ENCODE results near the gene PITX1. TPM values are rescaled to one million over a fixed set of nuclear protein-coding genes. Genes with fewer than 3 reads are reported as not detected.

Gene PITX1
- total and polyA plus RNA-seq, 7 experiments from 2014 or later, result 0.17 TPM; not detected in 6

DNA sequence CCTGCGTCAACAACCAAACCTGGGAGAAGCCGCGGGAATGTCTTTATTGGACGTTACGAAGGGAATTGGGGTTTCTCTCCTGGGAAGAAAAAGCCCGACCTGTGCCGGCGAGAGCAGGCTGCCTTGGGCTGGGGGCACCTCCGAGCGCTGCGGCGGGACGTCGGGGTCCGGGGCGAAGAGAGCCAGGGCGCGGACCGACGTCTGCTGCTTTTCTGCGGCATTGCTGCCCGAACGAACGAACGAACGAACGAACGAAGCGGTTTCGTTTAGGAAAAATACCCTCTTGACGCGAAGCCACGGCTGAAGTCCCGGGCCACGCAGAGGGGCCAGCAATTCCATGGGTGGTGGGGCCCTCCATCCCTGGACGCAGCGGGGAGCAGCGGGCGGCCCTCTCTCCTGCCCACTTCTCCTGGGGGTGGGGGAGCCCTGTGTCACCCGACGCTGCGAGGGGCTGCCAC lies 4.8 kb upstream of the PITX1 start:
- H3K9me3 ChIP-seq (ENCODE audit: control insufficient read depth in 2 of 3, low read length in 3 of 3), result no peaks in the 10 kb centered on the region
- H3K4me1 Mint-ChIP-seq, result peaks cover 7 to 28% (median 16%) of the 10 kb centered on the region in 7 donors
- H3K36me3 Mint-ChIP-seq, result peaks cover 0 to 3% (median 0%) of the 10 kb centered on the region in 5 donors
- peaks cover 0 to 4% (median 0%) of the 10 kb centered on the region in 11 donors for H3K9me3 Mint-ChIP-seq
- intact Hi-C loops (cut with micrococcal nuclease), result loop anchor here (5.0 to 10.0 kb wide), 3 partner anchors 74 to 453 kb away; partner anchors contain the start of gene CATSPER3 (in 1 of the 2)
- H3K27ac Mint-ChIP-seq, result no peak overlapping the region
- peaks cover 66 to 86% (median 71%) of the 10 kb centered on the region in 5 donors for H3K27me3 Mint-ChIP-seq
- no peak for DNase-seq
- no peaks in the 10 kb centered on the region for H3K36me3 ChIP-seq (ENCODE audit: control insufficient read depth in 2 of 3, insufficient read depth in 3 of 3, low read length in 3 of 3)
- no peak overlapping the region for H3K27ac ChIP-seq (ENCODE audit: low read depth, low read length)
- no peaks in the 10 kb centered on the region for H3K4me1 ChIP-seq (ENCODE audit: control insufficient read depth in 2 of 2, insufficient read depth in 2 of 2, low read length in 2 of 2)
- no peak overlapping the region for H3K4me3 ChIP-seq (ENCODE audit: low read length)
- ATAC-seq, result no peak
- peak overlapping the region in 7 of 10 donors; percentile 23 to 69 (median 37) for H3K4me3 Mint-ChIP-seq
- ChIA-PET CTCF (no interaction called here), POLR2A (no interaction called here)
- peaks cover 7 to 24% of the 10 kb centered on the region in 2 donors for H3K27me3 ChIP-seq (ENCODE audit: control insufficient read depth in 2 of 2, insufficient read depth in 2 of 2, low read length in 2 of 2)

GRCh38 chr5:135038205-135038812 lies 4.3 kb upstream of the PITX1 start:
- peak overlapping the region in 8 of 10 donors; percentile 16 to 69 (median 41) for H3K4me3 Mint-ChIP-seq
- ChIA-PET POLR2A (no interaction called here), CTCF (no interaction called here)
- peaks cover 8 to 29% (median 17%) of the 10 kb centered on the region in 7 donors for H3K4me1 Mint-ChIP-seq
- Histone ChIP-seq H3K36me3 (ENCODE audit: control insufficient read depth in 2 of 3, insufficient read depth in 3 of 3, low read length in 3 of 3) (no peaks in the 10 kb centered on the region), H3K4me1 (ENCODE audit: control insufficient read depth in 2 of 2, insufficient read depth in 2 of 2, low read length in 2 of 2) (no peaks in the 10 kb centered on the region), H3K27me3 (ENCODE audit: control insufficient read depth in 2 of 2, insufficient read depth in 2 of 2, low read length in 2 of 2) (peaks cover 4 to 24% of the 10 kb centered on the region in 2 donors), H3K27ac (ENCODE audit: low read depth, low read length) (no peak overlapping the region), H3K9me3 (ENCODE audit: control insufficient read depth in 2 of 3, low read length in 3 of 3) (no peaks in the 10 kb centered on the region), H3K4me3 (ENCODE audit: low read length) (no peak overlapping the region)
- H3K27me3 Mint-ChIP-seq, result peaks cover 63 to 82% (median 68%) of the 10 kb centered on the region in 5 donors
- H3K27ac Mint-ChIP-seq, result no peak overlapping the region
- DNase-seq (no peak), ATAC-seq (no peak)
- intact Hi-C loops (cut with micrococcal nuclease), result loop anchor here (5.0 to 10.0 kb wide), 3 partner anchors 74 to 454 kb away; partner anchors contain the start of gene CATSPER3 (in 1 of the 2)
- peaks cover 0 to 3% (median 0%) of the 10 kb centered on the region in 5 donors for H3K36me3 Mint-ChIP-seq
- H3K9me3 Mint-ChIP-seq, result peaks cover 0 to 4% (median 0%) of the 10 kb centered on the region in 11 donors

- Mint-ChIP-seq H3K9me3 (peaks cover 0 to 4% (median 0%) of the 10 kb centered on the region in 11 donors), H3K27me3 (peaks cover 62 to 80% (median 66%) of the 10 kb centered on the region in 5 donors), H3K4me1 (peaks cover 12 to 35% (median 22%) of the 10 kb centered on the region in 7 donors), H3K36me3 (peaks cover 0 to 3% (median 0%) of the 10 kb centered on the region in 5 donors), H3K4me3 (peak overlapping the region in 3 of 10 donors; percentile 45 to 69 (median 57)), H3K27ac (no peak overlapping the region)
- DNase-seq, result no peak
- CTCF ChIA-PET, result no interaction called here
- Histone ChIP-seq H3K27me3 (ENCODE audit: control insufficient read depth in 2 of 2, insufficient read depth in 2 of 2, low read length in 2 of 2) (peaks cover 0 to 24% of the 10 kb centered on the region in 2 donors), H3K9me3 (ENCODE audit: control insufficient read depth in 2 of 3, low read length in 3 of 3) (no peaks in the 10 kb centered on the region), H3K36me3 (ENCODE audit: control insufficient read depth in 2 of 3, insufficient read depth in 3 of 3, low read length in 3 of 3) (no peaks in the 10 kb centered on the region), H3K4me3 (ENCODE audit: low read length) (no peak overlapping the region), H3K4me1 (ENCODE audit: control insufficient read depth in 2 of 2, insufficient read depth in 2 of 2, low read length in 2 of 2) (peaks cover 0 to 2% of the 10 kb centered on the region in 2 donors), H3K27ac (ENCODE audit: low read depth, low read length) (no peak overlapping the region)
- intact Hi-C loops (cut with micrococcal nuclease), result loop anchor here (5.0 to 10.0 kb wide), 3 partner anchors 73 to 455 kb away; partner anchors contain the start of gene CATSPER3 (in 1 of the 2)
- ATAC-seq, result no peak
- POLR2A ChIA-PET, result no interaction called here
These were observed 3.6 kb upstream of the PITX1 start for GRCh38 chr5:135037519-135038204.

- H3K27ac ChIP-seq (ENCODE audit: low read depth, low read length), result no peak overlapping the region
- H3K36me3 ChIP-seq (ENCODE audit: control insufficient read depth in 2 of 3, insufficient read depth in 3 of 3, low read length in 3 of 3), result no peaks in the 10 kb centered on the region
- peaks cover 0 to 32% of the 10 kb centered on the region in 2 donors for H3K27me3 ChIP-seq (ENCODE audit: control insufficient read depth in 2 of 2, insufficient read depth in 2 of 2, low read length in 2 of 2)
- H3K9me3 ChIP-seq (ENCODE audit: control insufficient read depth in 2 of 3, low read length in 3 of 3), result no peaks in the 10 kb centered on the region
- Mint-ChIP-seq H3K9me3 (peaks cover 0 to 3% (median 0%) of the 10 kb centered on the region in 11 donors), H3K4me1 (peaks cover 21 to 44% (median 29%) of the 10 kb centered on the region in 7 donors), H3K27me3 (peaks cover 60 to 80% (median 65%) of the 10 kb centered on the region in 5 donors), H3K4me3 (peak overlapping the region in 2 of 10 donors; percentile 43 to 69), H3K27ac (no peak overlapping the region), H3K36me3 (peaks cover 0 to 3% (median 0%) of the 10 kb centered on the region in 5 donors)
- intact Hi-C loops (cut with micrococcal nuclease), result loop anchor here (5.0 to 10.0 kb wide), 3 partner anchors 72 to 456 kb away; partner anchors contain the start of gene CATSPER3 (in 1 of the 2)
- POLR2A ChIA-PET, result interaction anchor here (0.6 kb wide), 1 partner anchor 88 kb away, joined by 3 read pairs; no protein-coding TSS in a partner anchor
- H3K4me1 ChIP-seq (ENCODE audit: control insufficient read depth in 2 of 2, insufficient read depth in 2 of 2, low read length in 2 of 2), result peaks cover 0 to 7% of the 10 kb centered on the region in 2 donors
- CTCF ChIA-PET, result no interaction called here
- no peak overlapping the region for H3K4me3 ChIP-seq (ENCODE audit: low read length)
- ATAC-seq, result no peak
- no peak for DNase-seq
These were observed 2.4 kb upstream of the PITX1 start for GRCh38 chr5:135036405-135036804.

DNA sequence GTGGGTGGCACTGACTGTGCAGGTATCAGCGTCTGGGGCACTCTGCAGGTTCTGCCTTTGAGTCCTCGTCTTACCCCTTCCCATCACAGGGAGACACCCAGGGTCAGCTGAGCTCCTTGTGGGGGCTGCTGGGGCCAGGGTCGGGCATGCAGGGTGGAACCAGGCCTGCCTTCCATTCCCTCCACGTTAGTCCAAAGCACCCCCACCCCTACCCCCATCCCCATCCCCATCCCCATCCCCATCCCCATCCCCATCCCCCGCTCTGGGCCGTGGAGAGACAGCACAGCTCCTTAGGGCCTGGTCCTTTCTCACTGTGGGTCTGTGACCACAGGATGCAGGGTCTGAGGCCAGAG lies 1.6 kb upstream of the PITX1 start:
- H3K4me3 Mint-ChIP-seq, result peak overlapping the region in 2 of 10 donors; percentile 69 to 77
- Histone ChIP-seq H3K4me1 (ENCODE audit: control insufficient read depth in 2 of 2, insufficient read depth in 2 of 2, low read length in 2 of 2) (peaks cover 0 to 14% of the 10 kb centered on the region in 2 donors), H3K9me3 (ENCODE audit: control insufficient read depth in 2 of 3, low read length in 3 of 3) (no peaks in the 10 kb centered on the region), H3K27me3 (ENCODE audit: control insufficient read depth in 2 of 2, insufficient read depth in 2 of 2, low read length in 2 of 2) (peaks cover 0 to 38% of the 10 kb centered on the region in 2 donors), H3K4me3 (ENCODE audit: low read length) (no peak overlapping the region), H3K36me3 (ENCODE audit: control insufficient read depth in 2 of 3, insufficient read depth in 3 of 3, low read length in 3 of 3) (no peaks in the 10 kb centered on the region), H3K27ac (ENCODE audit: low read depth, low read length) (no peak overlapping the region)
- peaks cover 25 to 47% (median 30%) of the 10 kb centered on the region in 7 donors for H3K4me1 Mint-ChIP-seq
- no peak for DNase-seq
- intact Hi-C loops (cut with micrococcal nuclease), result loop anchor here (2.0 to 10.0 kb wide), 4 partner anchors 71 to 457 kb away; partner anchors contain the start of gene CATSPER3 (in 1 of the 2)
- H3K27ac Mint-ChIP-seq, result no peak overlapping the region
- peaks cover 62 to 79% (median 65%) of the 10 kb centered on the region in 5 donors for H3K27me3 Mint-ChIP-seq
- no peak for ATAC-seq
- peaks cover 0 to 5% (median 0%) of the 10 kb centered on the region in 11 donors for H3K9me3 Mint-ChIP-seq
- ChIA-PET POLR2A (interaction anchor here (0.6 kb wide), 1 partner anchor 89 kb away, joined by 3 read pairs; no protein-coding TSS in a partner anchor), CTCF (no interaction called here)
- H3K36me3 Mint-ChIP-seq, result peaks cover 0 to 3% (median 0%) of the 10 kb centered on the region in 5 donors

DNA sequence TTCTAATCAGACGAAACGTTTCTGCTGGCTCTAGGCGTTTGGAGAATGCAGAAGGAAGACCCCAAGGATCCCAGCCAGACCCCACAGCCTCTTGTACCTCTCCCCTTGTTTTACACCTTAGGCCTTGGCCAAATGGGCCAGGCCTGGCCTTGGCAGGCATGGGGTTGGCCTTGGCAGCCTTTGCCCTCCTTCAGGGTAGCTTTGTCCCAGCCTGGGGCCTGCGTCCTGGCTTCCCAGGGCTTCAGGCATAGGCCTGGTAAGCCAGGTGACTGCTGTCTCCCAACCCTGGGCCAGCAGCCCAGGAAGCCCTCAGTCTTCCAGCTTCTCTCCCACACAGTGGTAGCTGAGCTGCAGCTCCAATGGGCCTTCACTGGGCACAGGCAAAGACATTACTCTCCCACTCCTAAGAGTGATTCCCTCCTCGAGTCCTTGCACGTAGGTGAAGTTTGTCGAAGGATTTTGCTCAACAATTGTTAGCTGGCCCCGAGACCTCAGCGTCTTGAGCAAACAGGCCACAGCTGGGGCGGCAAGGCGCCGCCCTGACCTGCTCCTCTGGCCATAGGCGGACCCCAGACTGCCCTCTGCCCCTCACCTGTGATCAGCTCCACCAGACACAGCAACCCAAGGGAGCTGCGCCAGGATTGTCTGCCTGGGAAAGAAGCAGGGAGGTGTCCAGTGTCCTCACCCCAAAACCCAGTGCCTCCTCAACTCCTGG lies 1.1 kb upstream of the PITX1 start:
- POLR2A ChIA-PET, result no interaction called here
- H3K36me3 ChIP-seq (ENCODE audit: control insufficient read depth in 2 of 3, insufficient read depth in 3 of 3, low read length in 3 of 3), result no peaks in the 10 kb centered on the region
- DNase-seq (no peak), ATAC-seq (no peak)
- Mint-ChIP-seq H3K36me3 (peaks cover 0 to 3% (median 0%) of the 10 kb centered on the region in 5 donors), H3K27ac (peak overlapping the region in 1 of 9 donors; percentile 73), H3K9me3 (peaks cover 0 to 5% (median 0%) of the 10 kb centered on the region in 11 donors), H3K4me3 (peak overlapping the region; percentile 61 to 82 (median 76)), H3K27me3 (peaks cover 66 to 79% (median 70%) of the 10 kb centered on the region in 5 donors), H3K4me1 (peaks cover 25 to 47% (median 36%) of the 10 kb centered on the region in 7 donors)
- H3K9me3 ChIP-seq (ENCODE audit: control insufficient read depth in 2 of 3, low read length in 3 of 3), result no peaks in the 10 kb centered on the region
- peaks cover 0 to 39% of the 10 kb centered on the region in 2 donors for H3K27me3 ChIP-seq (ENCODE audit: control insufficient read depth in 2 of 2, insufficient read depth in 2 of 2, low read length in 2 of 2)
- peaks cover 0 to 14% of the 10 kb centered on the region in 2 donors for H3K4me1 ChIP-seq (ENCODE audit: control insufficient read depth in 2 of 2, insufficient read depth in 2 of 2, low read length in 2 of 2)
- intact Hi-C loops (cut with micrococcal nuclease), result loop anchor here (2.0 to 10.0 kb wide), 4 partner anchors 70 to 457 kb away; partner anchors contain the start of gene CATSPER3 (in 1 of the 2)
- H3K27ac ChIP-seq (ENCODE audit: low read depth, low read length), result no peak overlapping the region
- no peak overlapping the region for H3K4me3 ChIP-seq (ENCODE audit: low read length)
- CTCF ChIA-PET, result no interaction called here

Data from naive thymus-derived CD4-positive, alpha-beta T cell (primary cell).